Stimulated activated CD4-positive, alpha-beta T cell treated with anti-CD3 and anti-CD28 coated beads, Interleukin-2, amount 100 ng/mL, for 4 hours (primary cell): ENCODE data around the gene AUNIP.
"Not testable (repeated sequence)": the region's sequence is repeated elsewhere in the genome, so short reads cannot be mapped to it uniquely, and the experiment has no call there.

Experiments used
- DNase-seq: peaks from one replicate; pipeline ENCODE4 v3.0.0-alpha.2; 2020; ENCODE audit warnings: low read depth

The AUNIP gene

GRCh38 chr1:25864434-25864833, 5.2 kb upstream of the AUNIP start:
- no peak for DNase-seq

- DNase-seq, result no peak
These were observed 4.4 kb upstream of the AUNIP start for GRCh38 chr1:25863486-25864262.

GRCh38 chr1:25862785-25863485, 3.7 kb upstream of the AUNIP start:
- DNase-seq, result no peak

- DNase-seq, result no peak
These were observed 2.3 kb upstream of the AUNIP start for GRCh38 chr1:25861316-25862286.

GRCh38 chr1:25858494-25858893, 763 bp downstream of the AUNIP start:
- no peak for DNase-seq

GRCh38 chr1:25856856-25857255, 2.4 kb downstream of the AUNIP start:
- no peak for DNase-seq

- no peak for DNase-seq
These were observed 4.7 kb downstream of the AUNIP start for GRCh38 chr1:25854554-25854953.

GRCh38 chr1:25848531-25848930, 10.7 kb downstream of the AUNIP start:
- no peak for DNase-seq

GRCh38 chr1:25847929-25848328, 11.3 kb downstream of the AUNIP start:
- no peak for DNase-seq

GRCh38 chr1:25845664-25846063, 13.6 kb downstream of the AUNIP start:
- no peak for DNase-seq

GRCh38 chr1:25844536-25845337, 14.5 kb downstream of the AUNIP start:
- no peak for DNase-seq

- DNase-seq, result no peak
These were observed 15.8 kb downstream of the AUNIP start for GRCh38 chr1:25843483-25843882.

- DNase-seq, result not testable (repeated sequence)
These were observed 19.4 kb downstream of the AUNIP start for GRCh38 chr1:25839808-25840207.

- no peak for DNase-seq
These were observed 21.9 kb downstream of the AUNIP start for GRCh38 chr1:25837262-25837875.

- DNase-seq, result no peak
These were observed 22.6 kb downstream of the AUNIP start for GRCh38 chr1:25836695-25837094.

- no peak for DNase-seq
These were observed 24.4 kb downstream of the AUNIP start for GRCh38 chr1:25834894-25835293.

- DNase-seq, result no peak
These were observed 26.1 kb downstream of the AUNIP start for GRCh38 chr1:25833158-25833557.

GRCh38 chr1:25832336-25833037, 26.8 kb downstream of the AUNIP start:
- DNase-seq, result no peak

GRCh38 chr1:25831569-25832196, 27.6 kb downstream of the AUNIP start:
- DNase-seq, result no peak

GRCh38 chr1:25829046-25829445, 30.2 kb downstream of the AUNIP start:
- DNase-seq, result no peak
